Measurements from ENCODE around the gene HARS1.
"Not testable (repeated sequence)": the region's sequence is repeated elsewhere in the genome, so short reads cannot be mapped to it uniquely, and the experiment has no call there.

Gene HARS1

GRCh38 chr5:140632366-140633020, 58.7 kb downstream of the HARS1 start:
- peak; percentile 53 for DNase-seq

GRCh38 chr5:140631831-140632365, 59.3 kb downstream of the HARS1 start:
- DNase-seq, result peak; percentile 37

- no peak for DNase-seq
These were observed 60.1 kb downstream of the HARS1 start for GRCh38 chr5:140631036-140631417.

GRCh38 chr5:140630292-140631035, 60.7 kb downstream of the HARS1 start:
- DNase-seq, result no peak

GRCh38 chr5:140628711-140629110, 62.5 kb downstream of the HARS1 start:
- no peak for DNase-seq

GRCh38 chr5:140627972-140628371, 63.2 kb downstream of the HARS1 start:
- no peak for DNase-seq

GRCh38 chr5:140624886-140625285, 66.3 kb downstream of the HARS1 start:
- not testable (repeated sequence) for DNase-seq

Measured in stimulated activated CD4-positive, alpha-beta T cell treated with anti-CD3 and anti-CD28 coated beads, Interleukin-4, amount 100 ng/mL, for 1 hour (primary cell).